Dedifferentiated amniotic fluid mesenchymal stem cell (primary cell): ENCODE results near the gene IL1RN.

ENCODE experiments used
- DNase-seq: peaks from one replicate; pipeline ENCODE4 v3.0.0-alpha.2; 2016; ENCODE audit errors: extremely low spot score

Gene IL1RN

DNA sequence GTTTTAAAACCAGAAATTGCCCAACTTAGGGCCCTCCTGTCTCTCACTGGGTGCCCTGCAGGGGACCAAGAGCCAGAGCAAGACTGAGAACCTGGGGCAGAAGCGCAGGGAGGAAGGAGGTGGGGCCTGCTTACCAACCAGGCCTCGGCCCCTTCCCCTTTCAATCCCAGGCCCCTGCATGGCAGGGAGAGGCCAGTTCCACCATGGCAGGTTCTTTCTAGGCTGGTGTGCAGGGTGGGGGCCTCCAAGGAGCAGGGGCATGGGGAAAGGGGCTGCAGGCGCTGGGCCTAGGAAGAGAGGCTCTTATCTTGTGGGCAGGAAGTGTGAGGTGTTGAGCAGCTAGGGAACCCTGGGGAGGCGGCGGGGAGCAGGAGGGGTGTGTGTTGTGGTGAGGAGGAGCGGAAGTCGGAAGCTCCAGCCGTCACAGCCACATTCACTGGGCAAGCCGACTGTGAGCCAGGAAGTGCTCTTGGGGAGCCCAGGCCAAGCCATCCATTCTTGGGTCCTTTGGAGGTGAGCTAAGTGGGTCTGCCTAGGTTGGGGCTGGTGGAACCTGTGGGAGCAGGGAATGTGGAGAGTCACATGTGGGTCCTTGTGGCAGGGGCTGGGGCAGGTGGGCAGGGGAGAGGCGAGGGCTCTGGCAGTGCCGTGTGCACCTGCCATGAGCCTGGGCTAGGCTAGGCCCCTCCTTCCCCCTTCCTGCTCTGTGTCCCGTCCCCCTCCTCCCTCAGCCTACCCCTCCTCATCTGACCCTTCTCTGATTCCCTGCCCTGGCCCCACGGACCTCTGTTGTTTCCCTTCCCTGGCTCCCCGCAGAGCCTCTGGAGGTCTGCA is 46.4 kb downstream of the IL1RN start, which contains the start of gene PSD4:
PSD4 (plus strand) TSS at position 430 of the 834 bp plus-strand sequence. CDS start 8,486 bp downstream, outside the sequence.
- DNase-seq = no peak

DNA sequence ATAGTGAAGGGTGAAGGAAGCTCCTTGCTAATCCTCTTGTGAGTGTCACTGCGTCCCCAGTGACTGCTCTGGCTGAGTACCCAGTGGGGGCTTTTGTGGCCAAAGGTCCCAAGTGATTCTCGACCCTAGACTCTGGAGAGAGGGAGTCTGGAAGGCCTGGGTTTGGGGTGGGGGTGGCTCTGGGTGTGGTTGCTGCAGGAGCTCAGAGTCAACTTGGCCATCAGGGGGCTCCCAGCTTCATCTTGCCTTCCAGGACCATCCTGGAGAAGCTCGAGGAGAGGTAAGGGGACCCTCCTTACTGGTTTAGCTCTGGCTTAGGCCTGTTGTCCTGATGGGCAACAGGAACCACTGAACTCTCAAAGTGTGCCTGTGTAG is 47.0 kb downstream of the IL1RN start:
- DNase-seq = no peak

DNA sequence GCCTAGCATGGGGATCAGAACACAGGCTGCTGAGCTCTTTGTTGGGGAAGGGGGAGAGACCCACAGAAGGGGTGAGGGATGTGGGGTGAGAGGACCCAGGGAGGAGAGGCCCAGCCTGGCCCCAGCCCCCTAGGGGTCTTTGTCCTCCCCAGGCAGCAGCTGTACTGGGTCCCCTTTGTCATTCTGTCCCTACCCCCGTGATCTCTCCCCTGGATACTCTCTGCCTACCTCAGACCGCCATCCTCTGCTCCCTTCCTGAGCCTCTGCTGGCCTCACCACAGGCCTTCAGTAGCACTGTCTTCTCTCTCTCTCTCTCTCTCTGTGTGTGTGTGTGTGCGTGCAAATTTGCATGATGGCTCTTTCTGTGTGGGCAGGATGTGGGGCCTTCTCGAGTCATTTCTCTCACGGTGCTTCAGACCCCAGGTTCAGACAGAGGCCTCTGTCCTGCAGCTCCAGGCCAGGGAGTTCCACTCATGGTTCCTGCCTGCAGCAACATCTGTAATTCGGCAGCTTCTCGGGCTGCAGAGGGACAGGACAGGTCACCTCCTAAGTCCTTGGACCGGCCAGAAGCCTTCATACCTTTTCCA is 47.7 kb downstream of the IL1RN start:
- no peak for DNase-seq

DNA sequence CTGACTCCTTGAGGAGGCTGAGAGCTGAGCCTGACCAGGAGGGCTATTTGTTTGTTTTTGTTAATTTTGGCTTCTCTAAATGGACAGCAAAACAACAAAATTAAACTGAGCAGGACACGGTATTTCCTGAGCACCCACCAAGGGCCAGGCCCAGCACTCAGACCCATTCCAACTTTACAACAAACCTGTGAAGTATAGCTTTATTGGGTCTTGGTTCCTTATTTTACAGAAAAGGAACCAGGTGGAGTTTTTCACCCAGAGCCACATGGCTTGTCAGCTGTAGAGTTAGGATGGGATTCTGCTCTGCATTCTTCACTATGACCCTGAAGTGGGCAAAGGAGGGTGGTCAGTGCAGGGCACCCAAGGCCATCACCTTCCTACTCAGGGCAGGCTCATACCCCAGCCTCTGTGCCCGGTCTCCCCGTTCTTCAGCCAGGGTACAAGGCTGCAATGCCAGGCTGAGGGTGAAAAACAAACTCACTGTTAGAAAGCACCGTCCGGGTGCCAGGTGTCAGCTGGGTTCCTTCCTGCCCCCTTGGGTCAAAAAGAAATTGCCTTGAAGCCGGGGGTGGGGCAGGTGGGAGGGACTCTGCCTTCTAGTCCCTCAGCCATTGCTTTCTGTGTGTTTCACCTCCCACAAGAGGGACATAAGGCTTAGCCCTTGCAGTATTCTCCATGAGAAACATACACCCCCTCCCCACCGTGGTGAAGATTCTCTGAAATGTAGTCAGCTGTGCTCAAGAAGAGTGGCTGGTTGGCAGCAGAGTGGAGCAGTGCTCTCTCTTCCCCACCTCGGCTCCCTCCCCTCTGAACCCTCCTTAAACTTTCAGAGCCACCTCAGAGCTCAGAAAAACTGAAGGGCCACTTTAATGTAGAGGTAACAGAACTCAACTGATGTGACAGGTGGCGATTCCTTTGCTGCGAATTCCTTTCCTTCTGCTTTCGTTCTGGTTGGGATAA is 48.6 kb downstream of the IL1RN start:
- no peak for DNase-seq

GRCh38 chr2:113176696-113177355 is 49.4 kb downstream of the IL1RN start:
- DNase-seq = no peak

GRCh38 chr2:113178069-113178746 is 50.8 kb downstream of the IL1RN start:
- no peak for DNase-seq

GRCh38 chr2:113178891-113179290 is 51.5 kb downstream of the IL1RN start:
- no peak for DNase-seq

DNA sequence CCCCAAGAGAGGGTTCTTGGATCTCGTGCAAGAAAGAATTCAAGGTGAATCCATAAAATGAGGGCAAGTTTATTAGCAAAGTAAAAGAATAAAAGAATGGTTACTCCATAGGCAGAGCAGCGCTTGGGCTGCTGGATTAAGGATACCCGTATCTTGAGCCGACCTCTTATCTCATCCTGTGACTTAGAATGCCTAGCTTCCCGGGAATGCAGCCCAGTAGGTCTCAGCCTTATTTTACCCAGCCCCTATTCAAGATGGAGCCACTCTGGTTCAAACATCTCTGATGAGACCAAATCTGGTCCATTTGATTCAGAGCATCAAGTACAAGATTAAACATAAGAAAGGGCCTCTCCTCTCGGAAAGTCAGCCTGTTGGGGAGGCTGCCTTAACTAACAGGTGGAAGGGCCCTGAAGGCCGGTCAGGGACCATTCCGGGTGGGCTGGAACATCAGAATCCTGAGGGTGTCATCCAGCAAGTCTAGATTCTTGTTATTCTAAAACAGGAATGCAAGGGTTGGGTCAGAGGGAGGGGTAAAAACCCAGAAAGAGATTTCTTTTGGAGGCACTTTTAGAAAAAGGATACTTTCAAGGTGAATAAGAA is 52.1 kb downstream of the IL1RN start:
- DNase-seq = no peak

GRCh38 chr2:113180131-113180946 is 52.9 kb downstream of the IL1RN start:
- no peak for DNase-seq

- no peak for DNase-seq
These were observed 54.1 kb downstream of the IL1RN start for GRCh38 chr2:113181258-113182051.

DNA sequence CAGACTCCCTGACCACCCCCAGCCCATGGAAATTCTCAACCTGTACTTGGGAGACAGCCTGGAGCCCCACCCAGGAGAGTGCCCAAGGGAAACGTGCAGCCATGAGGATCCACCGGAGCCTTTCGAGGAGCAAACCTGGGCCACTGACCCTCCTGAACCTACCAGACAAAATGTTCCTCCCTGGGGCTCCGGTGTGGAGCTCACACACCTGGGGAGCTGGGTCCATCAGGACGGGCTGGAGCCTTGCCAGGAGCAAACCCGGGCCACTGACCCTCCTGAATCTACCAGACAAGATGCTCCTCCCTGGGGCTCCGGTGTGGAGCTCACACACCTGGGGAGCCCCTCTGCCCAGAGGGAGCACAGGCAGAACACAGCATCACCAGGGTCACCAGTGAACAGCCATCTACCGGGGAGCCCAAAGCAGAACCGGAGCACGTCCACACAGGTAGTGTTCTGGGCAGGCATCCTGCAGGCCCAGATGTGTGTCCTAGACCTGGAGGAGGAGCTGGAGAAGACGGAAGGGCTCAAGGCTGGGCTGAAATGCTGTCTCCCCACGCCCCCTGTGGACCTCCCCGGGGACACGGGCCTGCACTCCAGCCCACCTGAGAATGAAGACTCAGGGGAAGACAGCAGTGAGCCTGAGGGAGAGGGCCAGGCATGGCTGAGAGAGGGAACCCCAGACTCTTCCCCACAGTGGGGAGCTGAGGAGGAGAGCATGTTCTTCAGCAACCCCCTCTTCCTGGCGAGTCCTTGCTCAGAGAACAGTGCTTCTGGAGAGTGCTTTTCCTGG is 55.3 kb downstream of the IL1RN start:
- no peak for DNase-seq

DNA sequence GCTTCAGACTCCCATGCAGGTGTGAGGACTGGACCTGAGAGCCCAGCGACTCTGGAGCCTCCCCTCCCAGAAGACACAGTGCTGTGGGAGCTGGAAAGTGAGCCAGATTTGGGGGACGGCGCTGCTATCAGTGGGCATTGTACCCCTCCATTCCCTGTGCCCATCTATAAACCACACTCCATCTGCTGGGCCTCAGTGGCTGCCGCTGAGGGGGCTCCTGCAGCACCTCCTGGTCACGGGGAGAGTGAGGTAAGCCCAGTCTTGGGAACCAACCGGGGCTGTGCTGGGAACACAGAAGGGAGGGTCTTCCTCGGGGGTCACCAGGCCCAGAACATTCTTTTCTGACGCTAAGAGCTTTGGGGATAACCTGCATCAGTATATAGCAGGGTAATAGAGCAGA is 55.9 kb downstream of the IL1RN start:
- no peak for DNase-seq
